Measurements from ENCODE around the gene SNRPB.

DNA sequence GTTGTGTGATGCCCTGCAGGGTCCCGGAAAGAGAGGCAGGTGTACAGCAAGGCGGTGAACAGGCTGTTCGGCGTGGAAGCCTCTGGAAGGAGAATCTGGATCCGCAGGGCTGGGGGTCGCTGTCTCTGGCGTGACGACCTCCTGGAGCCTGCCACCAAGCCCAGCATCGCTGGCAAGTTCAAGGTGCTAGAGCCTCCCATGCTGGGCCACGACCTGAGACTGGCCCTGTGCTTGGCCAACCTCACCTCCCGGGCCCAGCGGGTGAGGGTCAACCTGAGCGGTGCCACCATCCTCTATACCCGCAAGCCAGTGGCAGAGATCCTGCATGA lies 53.4 kb downstream of the SNRPB start:
- TF ChIP-seq, protein P1, sequence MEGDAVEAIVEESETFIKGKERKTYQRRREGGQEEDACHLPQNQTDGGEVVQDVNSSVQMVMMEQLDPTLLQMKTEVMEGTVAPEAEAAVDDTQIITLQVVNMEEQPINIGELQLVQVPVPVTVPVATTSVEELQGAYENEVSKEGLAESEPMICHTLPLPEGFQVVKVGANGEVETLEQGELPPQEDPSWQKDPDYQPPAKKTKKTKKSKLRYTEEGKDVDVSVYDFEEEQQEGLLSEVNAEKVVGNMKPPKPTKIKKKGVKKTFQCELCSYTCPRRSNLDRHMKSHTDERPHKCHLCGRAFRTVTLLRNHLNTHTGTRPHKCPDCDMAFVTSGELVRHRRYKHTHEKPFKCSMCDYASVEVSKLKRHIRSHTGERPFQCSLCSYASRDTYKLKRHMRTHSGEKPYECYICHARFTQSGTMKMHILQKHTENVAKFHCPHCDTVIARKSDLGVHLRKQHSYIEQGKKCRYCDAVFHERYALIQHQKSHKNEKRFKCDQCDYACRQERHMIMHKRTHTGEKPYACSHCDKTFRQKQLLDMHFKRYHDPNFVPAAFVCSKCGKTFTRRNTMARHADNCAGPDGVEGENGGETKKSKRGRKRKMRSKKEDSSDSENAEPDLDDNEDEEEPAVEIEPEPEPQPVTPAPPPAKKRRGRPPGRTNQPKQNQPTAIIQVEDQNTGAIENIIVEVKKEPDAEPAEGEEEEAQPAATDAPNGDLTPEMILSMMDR (IDR thresholded peaks at IDR 0.05; ENCODE audit: insufficient read depth, low read length, poor library complexity, severe bottlenecking) = no peak
- no peak for TF ChIP-seq EZH2phosphoT487 (conservative IDR thresholded peaks at IDR 0.05; ENCODE audit: low read length)

Measured in SU-DHL-6 (cell line).